Measurements from ENCODE around the gene SFXN5. TPM values are rescaled to one million over a fixed set of nuclear protein-coding genes. Genes with fewer than 3 reads are reported as not detected.
A peak's percentile ranks its signal among the peaks of the same experiment; 100 is the strongest.

The SFXN5 gene
- total and polyA plus RNA-seq, 2 of the 8 experiments (the other 6 are each of a cell fraction or from before 2014, with no cell fraction given): 29.3 to 33.1 TPM

- no peaks in the 10 kb centered on the region for H3K9me3 ChIP-seq (ENCODE audit: insufficient read depth in 2 of 2, low read depth in 1 of 2, low read length in 1 of 2)
- H4K91ac ChIP-seq (replicated peaks; ENCODE audit: insufficient read length, low read length): peak overlapping the region; percentile 13
- H3K14ac ChIP-seq (ENCODE audit: insufficient read length): no peak overlapping the region
- peaks cover 0 to 22% (median 15%) of the 10 kb centered on the region in 4 experiments; a peak in 6 of 7 replicates for H3K4me1 ChIP-seq (replicated peaks in 1 of 4; ENCODE audit: control insufficient read depth in 3 of 4, insufficient read depth in 4 of 4, low read length in 3 of 4)
- H3K56ac ChIP-seq (replicated peaks; ENCODE audit: insufficient read length, low read depth, low read length): no peak overlapping the region
- no peak overlapping the region for H2AK5ac ChIP-seq (ENCODE audit: low read depth, low read length)
- no peaks in the 10 kb centered on the region for H3K36me3 ChIP-seq (ENCODE audit: control insufficient read depth in 2 of 4, insufficient read depth in 4 of 4, low read length in 3 of 4)
- no peak for DNase-seq (ENCODE audit: low read depth in 1 of 2, low spot score in 2 of 2)
- FAIRE-seq: no peak
- no peak overlapping the region for H2BK15ac ChIP-seq (ENCODE audit: low read length)
- CTCF ChIA-PET (ENCODE audit: partially characterized antibody): interaction anchor here (0.6 to 25.6 kb wide), 12 partner anchors 9 to 247 kb away, joined by 3 to 490 read pairs (median 5); partner anchors contain the start of gene EMX1
- 89% methylated on average over 5 of the region's 6 CpGs; no CpG with 5 or more reads in 1 of the 2 experiments for whole genome bisulfite sequencing, 2 experiments (ENCODE audit: extremely low coverage in 1 of 2, insufficient coverage in 1 of 2, insufficient read length in 1 of 2, insufficient replicate concordance in 2 of 2, low coverage in 1 of 2, low lambda C conversion rate in 2 of 2, missing lambda C conversion rate in 1 of 2)
- no peak overlapping the region for H3K23ac ChIP-seq (ENCODE audit: insufficient read length)
- H3K4me3 ChIP-seq (ENCODE audit: extremely low read depth in 1 of 4, insufficient read depth in 2 of 4, low read depth in 3 of 4, low read length in 4 of 4): no peak overlapping the region
- peak overlapping the region; percentile 78 for H2BK120ac ChIP-seq (replicated peaks; ENCODE audit: low read depth, low read length)
- 0 out of 2 replicates have a peak overlapping the region, but pooled peaks have one; percentile 60 for H2BK12ac ChIP-seq (ENCODE audit: low read depth, low read length)
- peak overlapping the region; percentile 93; the same call in 1 of the 2 replicates for H2BK20ac ChIP-seq (ENCODE audit: low read length)
- POLR2A ChIA-PET (ENCODE audit: partially characterized antibody): interaction anchor here (0.8 to 2.4 kb wide), 8 partner anchors 11 to 23 kb away, joined by 3 to 11 read pairs (median 4); partner anchors contain the start of gene EMX1
- no peak overlapping the region for H4K5ac ChIP-seq (ENCODE audit: insufficient read length, low read depth, low read length)
- H3K18ac ChIP-seq (ENCODE audit: extremely low read depth, low read length): peak overlapping the region; percentile 25; the same call in 1 of the 2 replicates
- no peaks in the 10 kb centered on the region for H4K20me1 ChIP-seq (replicated peaks in 1 of 2; ENCODE audit: control insufficient read depth in 1 of 2, insufficient read depth in 2 of 2, low read length in 2 of 2)
- H3K4ac ChIP-seq (replicated peaks; ENCODE audit: insufficient read length, low read depth, low read length): no peak overlapping the region
- no peak for TF ChIP-seq CTBP2 (IDR thresholded peaks at IDR 0.05; ENCODE audit: borderline replicate concordance, insufficient read depth, insufficient read length, low read length)
- no peak for TF ChIP-seq SIX5 (IDR thresholded peaks at IDR 0.05; ENCODE audit: low read depth, low read length)
- TF ChIP-seq MAFK (IDR thresholded peaks at IDR 0.05; ENCODE audit: low read depth, low read length): no peak
- no peak for TF ChIP-seq NRF1 (IDR thresholded peaks at IDR 0.05; ENCODE audit: low read depth, low read length)
- H2AFZ ChIP-seq (ENCODE audit: low read length): no peak overlapping the region
- no peak overlapping the region for H3K27ac ChIP-seq (ENCODE audit: low read depth, low read length)
- H4K8ac ChIP-seq (ENCODE audit: extremely low read depth, insufficient read depth, low read length): no peak overlapping the region
- no peaks in the 10 kb centered on the region for H3K23me2 ChIP-seq (ENCODE audit: low read depth, low read length)
- no peaks in the 10 kb centered on the region for H3K79me2 ChIP-seq (ENCODE audit: control insufficient read depth in 1 of 2, insufficient read depth in 2 of 2, low read length in 2 of 2)
- H3K79me1 ChIP-seq (ENCODE audit: low read depth, low read length): no peaks in the 10 kb centered on the region
- H3K27me3 ChIP-seq (replicated peaks in 1 of 4; ENCODE audit: control insufficient read depth in 3 of 4, extremely low read depth in 1 of 4, insufficient read depth in 3 of 4, low read length in 3 of 4): peaks cover 0 to 2% (median 0%) of the 10 kb centered on the region in 4 experiments; a peak in 2 of 7 replicates
- H3K4me2 ChIP-seq (ENCODE audit: insufficient read depth in 1 of 2, low read depth in 2 of 2, low read length in 2 of 2): peak overlapping the region in 1 of 2 experiments; percentile 6; a peak in 1 of 4 replicates
- peak overlapping the region; percentile 48; the same call in 1 of the 2 replicates for H2BK5ac ChIP-seq (ENCODE audit: low read depth, low read length)
- no peak overlapping the region for H3K9ac ChIP-seq (replicated peaks in 1 of 4; ENCODE audit: extremely low read depth in 1 of 4, low read depth in 3 of 4, low read length in 3 of 4)
These were observed 131.2 kb downstream of the SFXN5 start for GRCh38 chr2:72940361-72940760.
